Activated T-cell treated with anti-CD3 and anti-CD28 coated beads, Interleukin-2, amount 50 U/mL, for 72 hours (primary cell): ENCODE data around the gene TBRG4. TPM values are rescaled to one million over a fixed set of nuclear protein-coding genes. Genes with fewer than 3 reads are reported as not detected.

Experiments
- ATAC-seq, 2 donors: fragments of 150-1000 bp; cut with Tn5 transposase; replicated peaks in 1 of 2; 2 replicates each; pipeline ENCODE4 v1.10.0; 2021; ENCODE audit warnings: moderate library complexity in 2 of 2, mild to moderate bottlenecking in 1 of 2
- DNase-seq, 2 donors: peaks; one replicate each; pipeline ENCODE4 v3.0.0; 2021 to 2022; ENCODE audit warnings: mixed read lengths in 1 of 2
- H3K27ac Mint-ChIP-seq: one replicate; pipeline ENCODE4 v1.8.0; 2022; ENCODE audit warnings: mild to moderate bottlenecking, moderate library complexity, mixed read lengths
- H3K27me3 Mint-ChIP-seq: one replicate; pipeline ENCODE4 v1.8.0; 2022; ENCODE audit warnings: low read depth, mixed read lengths
- H3K36me3 Mint-ChIP-seq, 2 donors: one replicate each; pipeline ENCODE4 v1.8.0; 2022; ENCODE audit warnings: mixed read lengths in 2 of 2, mild to moderate bottlenecking in 1 of 2; ENCODE audit not compliant: insufficient read depth in 2 of 2
- H3K4me1 Mint-ChIP-seq: one replicate; pipeline ENCODE4 v1.8.0; 2022; ENCODE audit warnings: low read depth, mixed read lengths
- H3K4me3 Mint-ChIP-seq, 2 donors: one replicate each; pipeline ENCODE4 v1.8.0; 2022; ENCODE audit warnings: mild to moderate bottlenecking in 2 of 2, mixed read lengths in 2 of 2, moderate library complexity in 2 of 2
- H3K9me3 Mint-ChIP-seq, 2 donors: one replicate each; pipeline ENCODE4 v1.8.0; 2022; ENCODE audit warnings: mixed read lengths in 2 of 2
- total RNA-seq, 2 donors: library from RNA; stranded (reverse); gene quantifications; one replicate each; pipeline ENCODE4 v1.2.3, GENCODE V29; 2022

TBRG4 gene
- total RNA-seq, 2 donors from 2014 or later = 107 to 118 TPM

DNA sequence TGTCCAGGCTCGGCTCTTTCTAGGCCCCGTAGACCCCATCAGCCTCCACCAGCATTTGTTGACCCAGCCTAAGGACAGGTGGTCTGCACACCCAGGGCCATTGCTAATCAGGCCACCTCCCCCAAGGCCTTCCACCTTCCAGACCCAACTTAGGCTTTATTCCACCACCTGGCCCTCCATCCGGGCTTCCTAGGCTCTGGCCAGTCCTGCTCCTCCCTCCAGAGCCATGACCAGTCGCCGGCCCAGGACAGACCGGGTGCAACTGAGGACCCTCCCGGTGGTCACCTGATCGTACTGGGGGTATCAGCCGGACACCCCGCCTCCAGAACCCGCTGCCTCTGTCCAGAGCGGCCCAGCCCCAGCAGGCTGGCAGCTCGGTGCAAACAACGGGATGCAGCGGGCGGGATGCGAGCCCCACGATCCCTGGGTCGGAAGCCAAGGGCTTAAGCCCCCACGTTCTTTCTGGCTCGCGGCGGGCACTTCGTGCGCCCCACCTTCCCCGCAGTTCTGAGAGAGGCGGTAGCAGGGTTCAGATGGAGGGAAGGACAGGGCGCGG, 23.3 kb downstream of the TBRG4 start:
- Mint-ChIP-seq H3K27me3 (no peaks in the 10 kb centered on the region), H3K4me1 (no peaks in the 10 kb centered on the region), H3K9me3 (no peaks in the 10 kb centered on the region), H3K36me3 (no peaks in the 10 kb centered on the region), H3K4me3 (peak overlapping the region in 1 of 2 donors; percentile 70), H3K27ac (no peak overlapping the region)
- ATAC-seq (no peak), DNase-seq (no peak)

DNA sequence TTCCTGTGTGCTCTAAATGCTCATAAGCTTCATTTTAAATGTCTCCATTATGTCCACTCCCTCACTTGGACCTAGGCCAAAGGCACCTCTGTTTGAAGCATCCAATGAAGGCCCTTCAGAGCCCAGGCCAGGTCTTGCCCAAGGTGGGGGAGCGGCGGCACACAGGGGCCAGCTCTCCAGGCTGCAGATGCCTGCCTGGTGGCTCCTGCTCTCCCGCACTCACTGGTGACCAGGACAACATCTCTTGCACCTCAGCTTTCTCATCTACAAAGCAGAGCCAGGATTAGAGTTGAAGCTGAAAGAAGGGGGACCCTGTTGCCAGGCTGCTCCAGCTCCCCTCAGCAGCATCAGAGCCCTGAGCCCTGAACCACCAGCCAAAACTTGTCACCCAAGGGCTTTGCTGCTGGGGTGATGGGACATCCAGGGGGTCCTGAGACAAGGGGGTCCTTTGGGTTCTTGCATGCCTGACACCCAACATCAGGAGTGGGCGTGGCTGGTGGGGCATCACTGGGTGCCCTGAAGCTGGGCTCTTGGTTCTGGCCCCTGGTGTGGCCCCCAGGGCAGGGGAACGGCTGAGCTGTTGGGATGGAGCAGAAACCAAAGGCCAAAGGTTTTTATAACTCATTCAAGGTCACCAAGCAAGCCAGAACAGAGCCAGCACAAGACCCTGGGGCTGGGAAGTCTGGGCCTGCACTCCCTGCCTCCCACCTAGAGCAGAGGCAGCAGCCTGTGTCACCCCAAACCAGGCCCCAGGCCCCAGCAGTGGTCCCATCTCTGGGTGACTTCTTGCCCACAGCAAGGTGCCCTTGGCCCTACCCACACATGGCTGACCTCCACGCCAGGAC, 24.0 kb downstream of the TBRG4 start:
- Mint-ChIP-seq H3K27ac (no peak overlapping the region), H3K27me3 (no peaks in the 10 kb centered on the region), H3K4me1 (no peaks in the 10 kb centered on the region), H3K9me3 (no peaks in the 10 kb centered on the region), H3K36me3 (no peaks in the 10 kb centered on the region), H3K4me3 (peak overlapping the region in 1 of 2 donors; percentile 70)
- DNase-seq (no peak), ATAC-seq (no peak)

DNA sequence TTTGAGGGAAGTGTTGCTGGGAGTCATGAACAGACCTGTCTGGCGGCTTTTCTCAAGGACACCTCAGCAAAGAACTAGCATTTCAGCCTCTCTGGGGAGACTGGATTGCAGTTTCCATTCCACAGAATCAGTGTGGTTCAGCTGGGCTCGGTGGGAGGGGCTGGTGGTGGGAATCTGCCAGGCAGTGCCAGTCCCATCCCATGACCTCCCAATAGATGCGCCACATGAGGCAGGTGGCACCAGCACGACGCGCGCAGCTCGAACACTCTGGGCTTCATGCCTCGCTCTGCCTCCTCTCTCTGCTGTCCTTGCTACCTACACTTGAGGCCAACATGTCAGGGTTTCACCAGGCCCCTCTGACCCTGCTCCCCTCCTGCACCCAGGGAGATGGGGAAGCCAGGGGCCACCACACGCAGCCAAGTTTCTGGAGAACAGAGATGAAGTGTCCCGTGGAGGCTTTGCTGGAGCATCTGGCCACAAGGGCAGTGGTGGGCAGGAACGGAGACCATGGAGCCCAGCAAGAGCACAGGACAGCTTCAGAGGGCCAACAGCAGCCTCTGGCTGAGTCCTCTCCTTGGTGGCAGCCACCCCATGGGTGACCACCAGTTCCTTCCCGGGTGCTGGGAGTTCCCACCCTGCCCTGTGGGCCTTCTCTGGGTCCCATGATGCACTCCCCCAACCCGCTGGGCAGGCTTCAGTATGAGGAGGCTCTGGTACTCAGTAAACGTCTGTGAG, 25.0 kb downstream of the TBRG4 start:
- Mint-ChIP-seq H3K9me3 (no peaks in the 10 kb centered on the region), H3K27me3 (no peaks in the 10 kb centered on the region), H3K4me1 (no peaks in the 10 kb centered on the region), H3K4me3 (no peak overlapping the region), H3K27ac (no peak overlapping the region), H3K36me3 (no peaks in the 10 kb centered on the region)
- ATAC-seq = no peak
- no peak for DNase-seq

DNA sequence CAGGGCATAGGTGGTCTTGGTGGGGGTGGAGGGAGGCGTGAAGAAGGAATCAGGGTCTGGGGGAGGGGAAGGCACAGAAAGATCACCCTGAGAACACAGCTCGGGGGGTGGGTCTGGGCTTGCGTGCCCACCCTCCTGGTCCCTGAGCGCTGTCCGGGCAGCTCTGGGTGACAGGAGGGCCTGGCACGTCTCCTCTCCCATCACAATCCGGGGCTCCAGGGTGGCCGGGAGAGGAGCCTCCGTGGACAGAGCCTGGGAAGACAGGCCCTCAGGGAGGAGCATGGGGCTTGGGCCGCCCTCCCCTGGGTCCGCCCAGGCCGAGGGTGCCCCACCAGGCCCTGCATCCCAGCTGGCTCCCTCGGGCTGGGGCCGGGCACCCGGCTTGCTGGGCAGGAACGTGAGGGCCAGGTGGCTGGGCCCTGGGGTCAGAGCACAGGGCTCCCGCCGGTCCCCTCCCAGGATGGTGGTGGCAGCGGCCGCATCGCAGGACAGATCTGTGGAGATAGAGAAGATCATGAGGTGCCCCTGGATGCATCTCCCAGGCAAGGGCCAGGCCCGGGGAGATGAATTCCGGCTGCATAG, 25.8 kb downstream of the TBRG4 start:
- no peaks in the 10 kb centered on the region for H3K36me3 Mint-ChIP-seq
- DNase-seq (no peak), ATAC-seq (no peak)
- H3K4me3 Mint-ChIP-seq = no peak overlapping the region
- H3K4me1 Mint-ChIP-seq = no peaks in the 10 kb centered on the region
- no peaks in the 10 kb centered on the region for H3K9me3 Mint-ChIP-seq
- H3K27ac Mint-ChIP-seq = no peak overlapping the region
- H3K27me3 Mint-ChIP-seq = no peaks in the 10 kb centered on the region

DNA sequence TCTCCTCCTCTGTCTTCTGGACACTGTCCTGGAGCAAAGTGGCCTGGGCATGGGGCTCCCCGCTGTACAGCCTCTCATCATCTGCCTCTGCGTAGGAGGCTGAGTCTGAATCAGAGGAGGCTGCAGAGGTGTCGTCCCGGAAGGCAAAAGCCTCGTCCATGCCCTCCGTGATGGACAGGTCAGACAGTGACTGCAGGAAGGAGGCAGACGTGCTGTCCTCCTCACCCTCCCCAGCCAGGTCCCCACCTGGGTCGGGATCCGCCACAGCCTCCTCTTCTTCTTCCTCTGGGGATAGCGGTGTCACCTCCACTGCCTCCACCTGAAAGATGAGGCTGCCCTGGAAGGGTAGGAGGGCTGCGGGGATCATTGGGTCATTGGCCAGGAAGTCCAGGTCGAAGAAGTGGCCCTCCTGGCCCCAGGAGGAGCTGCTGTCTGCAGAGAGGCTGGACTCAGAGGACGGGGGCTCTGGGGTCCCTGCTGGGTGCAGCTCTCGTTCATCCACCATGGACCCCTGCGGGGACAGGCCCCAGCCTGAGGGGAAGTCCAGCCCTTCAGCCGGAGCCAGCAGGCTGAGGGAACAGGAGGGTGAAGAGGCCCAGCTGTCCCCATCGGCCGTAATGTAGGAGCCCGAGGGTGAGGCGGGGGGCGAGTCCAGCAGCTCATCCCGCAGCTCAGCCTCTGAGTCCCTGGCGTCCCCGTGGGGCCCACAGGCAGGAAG, 26.4 kb downstream of the TBRG4 start:
- no peaks in the 10 kb centered on the region for H3K4me1 Mint-ChIP-seq
- no peak overlapping the region for H3K4me3 Mint-ChIP-seq
- no peak for DNase-seq
- H3K27ac Mint-ChIP-seq = no peak overlapping the region
- no peaks in the 10 kb centered on the region for H3K9me3 Mint-ChIP-seq
- H3K27me3 Mint-ChIP-seq = no peaks in the 10 kb centered on the region
- no peaks in the 10 kb centered on the region for H3K36me3 Mint-ChIP-seq
- ATAC-seq = no peak

DNA sequence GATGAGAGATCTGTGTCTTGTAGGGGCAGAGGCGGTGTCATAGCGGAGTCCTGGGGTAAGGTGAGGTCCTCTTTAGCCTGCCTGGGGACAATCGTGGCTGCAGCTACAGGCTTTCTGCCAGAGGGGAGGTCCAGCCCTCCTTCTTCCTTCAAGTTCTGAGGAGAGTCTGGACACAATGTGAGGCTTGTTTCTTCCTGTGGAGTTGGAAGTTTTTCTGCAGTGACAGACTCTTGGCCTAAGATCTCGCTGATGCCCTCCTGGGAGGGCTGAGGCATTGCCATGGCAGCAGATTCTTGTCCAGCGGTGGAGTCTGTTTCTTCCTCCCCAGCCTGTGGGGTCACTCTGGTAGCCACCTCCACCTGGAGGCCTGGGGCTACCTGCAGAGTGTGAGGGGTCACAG, 27.2 kb downstream of the TBRG4 start:
- no peaks in the 10 kb centered on the region for H3K36me3 Mint-ChIP-seq
- ATAC-seq (no peak), DNase-seq (no peak)
- no peaks in the 10 kb centered on the region for H3K27me3 Mint-ChIP-seq
- H3K4me1 Mint-ChIP-seq = no peaks in the 10 kb centered on the region
- H3K27ac Mint-ChIP-seq = no peak overlapping the region
- no peak overlapping the region for H3K4me3 Mint-ChIP-seq
- H3K9me3 Mint-ChIP-seq = no peaks in the 10 kb centered on the region

DNA sequence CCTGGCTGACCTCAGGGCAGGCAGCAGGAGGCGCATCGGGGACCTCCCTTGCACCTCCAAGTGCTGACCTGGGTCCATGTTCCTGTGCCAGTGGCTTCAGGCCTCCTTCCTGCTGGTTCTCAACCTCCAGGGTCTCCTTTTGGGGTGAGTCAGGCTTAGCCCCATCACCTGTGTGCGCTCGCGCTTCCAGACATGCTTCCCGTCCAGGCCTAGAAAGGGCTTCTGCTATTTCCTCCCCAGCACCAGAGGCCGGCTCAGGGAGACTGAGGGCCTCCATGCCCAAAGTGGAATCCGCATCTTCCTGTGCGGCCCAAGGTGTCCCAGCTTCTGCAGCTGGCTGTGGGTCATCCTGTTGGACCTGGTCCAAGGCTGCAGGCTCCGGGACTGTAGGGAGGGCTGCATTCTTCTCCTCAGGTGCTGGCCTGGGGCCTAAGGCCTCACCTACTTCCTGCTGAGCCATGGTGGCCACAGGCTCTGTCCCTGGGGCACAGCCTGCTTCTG, 28.6 kb downstream of the TBRG4 start:
- DNase-seq (no peak), ATAC-seq (peak; percentile 4 to 7)
- Mint-ChIP-seq H3K9me3 (no peaks in the 10 kb centered on the region), H3K4me1 (no peaks in the 10 kb centered on the region), H3K27ac (no peak overlapping the region), H3K27me3 (no peaks in the 10 kb centered on the region), H3K36me3 (no peaks in the 10 kb centered on the region), H3K4me3 (no peak overlapping the region)

DNA sequence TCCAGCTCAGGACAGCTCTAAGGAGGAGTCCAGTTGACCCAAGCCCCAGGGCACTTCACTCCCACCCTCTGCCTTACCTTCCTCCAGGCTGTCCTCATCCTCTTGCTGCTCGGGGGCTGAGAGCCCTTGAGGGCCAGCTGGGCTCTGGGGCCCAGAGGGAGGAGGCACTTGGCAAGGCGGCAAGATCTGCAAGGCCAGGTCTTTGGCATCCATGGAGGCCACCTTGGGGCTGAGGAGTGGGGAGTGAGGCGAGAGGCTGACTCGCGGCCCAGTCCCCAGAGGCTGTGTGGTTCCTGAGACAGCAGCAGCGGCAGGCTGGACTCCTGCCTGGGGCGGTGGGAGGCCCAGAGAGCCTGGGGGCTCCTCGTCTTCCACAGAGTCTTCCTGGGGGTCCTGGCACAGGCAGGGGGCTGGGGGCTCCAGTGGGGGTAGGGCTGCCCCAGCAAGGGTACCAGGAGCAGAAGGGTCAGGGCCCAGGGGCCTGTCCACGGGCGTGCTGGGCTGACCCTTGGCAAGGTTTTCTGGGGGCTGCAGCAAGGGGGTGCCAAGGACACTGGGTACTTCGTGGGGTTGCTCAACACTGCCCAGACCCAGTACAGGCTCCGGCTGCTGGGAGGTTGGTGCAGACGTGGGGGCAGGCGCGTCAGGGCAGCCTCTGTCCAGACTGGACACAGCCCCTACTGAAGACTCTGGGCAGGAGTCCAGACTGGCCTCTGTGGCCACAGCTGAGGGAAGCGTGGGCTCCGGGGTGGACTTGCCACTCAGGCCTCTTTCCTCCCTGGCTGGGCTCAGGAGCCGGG, 29.3 kb downstream of the TBRG4 start:
- ATAC-seq = peak; percentile 7 to 14
- H3K27me3 Mint-ChIP-seq = no peaks in the 10 kb centered on the region
- H3K4me3 Mint-ChIP-seq = no peak overlapping the region
- H3K9me3 Mint-ChIP-seq = no peaks in the 10 kb centered on the region
- no peaks in the 10 kb centered on the region for H3K4me1 Mint-ChIP-seq
- no peak for DNase-seq
- no peak overlapping the region for H3K27ac Mint-ChIP-seq
- no peaks in the 10 kb centered on the region for H3K36me3 Mint-ChIP-seq

DNA sequence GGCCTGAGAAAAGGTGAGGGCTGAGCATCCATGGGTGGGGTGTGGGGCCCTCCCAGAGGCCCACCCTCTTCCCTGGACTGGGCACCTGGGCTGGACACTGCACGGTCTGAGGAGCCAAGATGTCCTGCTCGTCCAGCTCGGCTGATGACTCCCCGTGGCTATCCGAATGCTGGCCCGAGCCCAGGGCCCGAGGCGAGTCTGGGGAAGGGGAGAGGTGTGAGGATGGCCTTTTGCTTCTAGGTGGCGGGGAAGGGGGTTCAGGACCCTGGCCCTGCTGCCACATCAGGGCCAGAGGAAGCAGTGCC, 29.9 kb downstream of the TBRG4 start:
- ATAC-seq (peak in 1 of 2 donors; percentile 7), DNase-seq (no peak)
- H3K4me3 Mint-ChIP-seq = no peak overlapping the region
- no peaks in the 10 kb centered on the region for H3K4me1 Mint-ChIP-seq
- H3K36me3 Mint-ChIP-seq = peaks cover 0 to 4% of the 10 kb centered on the region in 2 donors
- no peak overlapping the region for H3K27ac Mint-ChIP-seq
- no peaks in the 10 kb centered on the region for H3K27me3 Mint-ChIP-seq
- no peaks in the 10 kb centered on the region for H3K9me3 Mint-ChIP-seq

DNA sequence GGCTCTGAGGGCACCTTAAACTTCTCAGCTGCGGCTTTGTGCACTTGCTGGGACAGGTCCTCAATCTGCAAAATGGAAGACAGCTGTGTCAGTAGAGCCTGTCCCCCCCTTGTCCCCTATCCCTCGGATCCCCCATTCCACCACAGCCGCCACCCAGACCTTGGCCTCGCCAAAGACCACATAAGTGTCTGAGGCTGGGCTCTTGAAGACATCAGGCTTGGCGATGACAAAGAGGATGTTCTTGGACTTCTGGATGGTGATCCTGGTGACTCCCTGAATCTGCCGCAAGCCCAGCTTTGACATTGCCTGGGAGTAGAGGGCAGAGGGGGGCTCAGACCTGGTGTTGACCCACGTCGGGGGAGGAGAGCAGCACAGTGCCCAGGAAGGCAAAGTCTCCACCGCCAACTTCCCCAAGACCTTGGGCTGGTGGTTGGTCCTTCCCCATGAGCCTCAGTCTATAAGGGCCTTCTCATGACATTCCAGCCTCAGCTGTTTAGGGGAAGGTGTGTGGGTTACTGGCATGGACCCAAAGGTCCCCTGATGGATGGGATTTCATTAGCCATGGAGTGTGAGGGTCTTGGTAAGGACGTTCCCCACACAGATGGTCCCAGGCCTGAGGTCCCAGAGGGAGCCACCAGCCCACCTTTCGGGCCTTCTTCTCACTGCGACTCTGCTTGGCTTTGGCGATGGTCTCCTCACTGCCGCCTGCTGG, 30.4 kb downstream of the TBRG4 start:
- Mint-ChIP-seq H3K27ac (no peak overlapping the region), H3K9me3 (no peaks in the 10 kb centered on the region)
- DNase-seq = no peak

DNA sequence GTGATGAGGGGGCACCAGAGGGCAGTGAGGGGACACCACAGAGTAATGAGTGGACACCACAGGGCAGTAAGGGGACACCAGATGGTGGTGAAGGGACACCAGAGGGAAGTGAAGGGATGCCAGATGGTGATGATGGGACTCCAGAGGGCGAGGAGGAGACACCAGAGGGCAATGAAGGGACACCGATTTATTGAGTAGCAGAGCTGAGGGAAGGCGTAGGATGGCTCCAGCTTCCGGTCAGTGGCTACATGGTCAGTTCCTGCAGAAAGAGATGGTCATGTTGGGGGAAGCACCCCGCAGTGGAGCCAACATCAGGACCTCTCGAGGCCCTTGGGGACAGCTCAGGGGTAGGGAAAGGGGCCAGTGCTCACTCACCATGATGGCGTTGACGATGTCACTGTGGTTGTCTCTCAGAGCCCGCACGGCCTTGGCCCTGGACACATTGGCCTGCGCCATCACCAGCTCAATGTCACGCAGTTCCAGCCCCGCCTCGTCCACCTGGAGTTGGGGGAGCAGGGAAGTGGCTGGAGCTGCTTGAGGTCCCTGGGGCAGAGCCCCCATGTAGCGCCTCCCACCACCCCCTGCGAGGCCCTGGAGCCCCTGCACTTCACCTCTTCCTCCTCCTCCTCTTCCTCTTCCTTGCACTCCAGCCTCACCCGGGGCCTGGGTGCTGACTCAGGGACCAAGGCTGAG, 31.1 kb downstream of the TBRG4 start:
- Mint-ChIP-seq H3K4me1 (no peaks in the 10 kb centered on the region), H3K4me3 (no peak overlapping the region), H3K36me3 (peaks cover 0 to 8% of the 10 kb centered on the region in 2 donors), H3K27ac (no peak overlapping the region), H3K27me3 (no peaks in the 10 kb centered on the region), H3K9me3 (no peaks in the 10 kb centered on the region)
- ATAC-seq (peak; percentile 11 to 22), DNase-seq (no peak)

More for the DNA sequence above, 30.4 kb downstream of the TBRG4 start:
- Mint-ChIP-seq H3K27me3 (no peaks in the 10 kb centered on the region), H3K4me3 (no peak overlapping the region), H3K36me3 (peaks cover 0 to 4% of the 10 kb centered on the region in 2 donors), H3K4me1 (no peaks in the 10 kb centered on the region)
- ATAC-seq = peak in 1 of 2 donors; percentile 14
